HG02759 (cell line): ENCODE data around the gene PRR23C.

Experiments used
- ATAC-seq: cut with Tn5 transposase; IDR thresholded peaks from one replicate; pipeline ENCODE4 v1.9.1; 2021; ENCODE audit warnings: mild to moderate bottlenecking, moderate library complexity; ENCODE audit not compliant: unreplicated experiment

The PRR23C gene

GRCh38 chr3:139005356-139005993 is 39.2 kb downstream of the PRR23C start:
- no peak for ATAC-seq

GRCh38 chr3:138995706-138996105 is 49.0 kb downstream of the PRR23C start:
- no peak for ATAC-seq
